H1 (cell line): Measurements from ENCODE around the gene MANSC1. TPM values are rescaled to one million over a fixed set of nuclear protein-coding genes. Genes with fewer than 3 reads are reported as not detected.

Source experiments
- CTCF ChIA-PET: fragments of 300-600 bp; sonication (Branson Sonifier 250); formaldehyde crosslinking; loops from one replicate; lab custom pipeline; 2021; ENCODE audit not compliant: partially characterized antibody; lab: Charles Lee
- POLR2A ChIA-PET: fragments of 300-600 bp; sonication (Branson Sonifier 250); formaldehyde crosslinking; loops from one replicate; lab custom pipeline; 2021; ENCODE audit warnings: inconsistent platforms; ENCODE audit not compliant: partially characterized antibody; lab: Charles Lee
- DNase-seq, 2 experiments: peaks; one replicate each; pipeline versions ENCODE4 v3.0.0 to v3.0.0-alpha.2; 2010 to 2022; ENCODE audit warnings: low spot score in 2 of 2, low read depth in 1 of 2, mixed read lengths in 1 of 2
- FAIRE-seq: peaks from 2 replicates; lab custom pipeline; 2011; peaks lifted over from hg19 to GRCh38; lab: Jason Lieb, UNC
- H2AFZ ChIP-seq: 2 replicates; pipeline ENCODE4 v1.8.1; 2012; ENCODE audit warnings: low read length, inconsistent platforms
- H2AK5ac ChIP-seq: 2 replicates; pipeline ENCODE4 v1.6.1; 2013; ENCODE audit warnings: low read depth, low read length
- H2BK120ac ChIP-seq: replicated peaks from 2 replicates; pipeline ENCODE3; 2013; ENCODE audit warnings: low read depth, low read length, inconsistent platforms
- H2BK12ac ChIP-seq: 2 replicates; pipeline ENCODE4 v1.6.1; 2013; ENCODE audit warnings: low read depth, low read length
- H2BK15ac ChIP-seq: 2 replicates; pipeline ENCODE4 v1.6.1; 2013; ENCODE audit warnings: low read length
- H2BK20ac ChIP-seq: 2 replicates; pipeline ENCODE4 v1.6.1; 2013; ENCODE audit warnings: low read length
- H2BK5ac ChIP-seq: 2 replicates; pipeline ENCODE4 v1.6.1; 2013; ENCODE audit warnings: low read depth, low read length
- H3K14ac ChIP-seq: 2 replicates; pipeline ENCODE4 v1.6.1; 2013; ENCODE audit warnings: inconsistent platforms; ENCODE audit not compliant: insufficient read length
- H3K18ac ChIP-seq: 2 replicates; pipeline ENCODE4 v1.6.1; 2013; ENCODE audit warnings: low read length; ENCODE audit errors: extremely low read depth
- H3K23ac ChIP-seq: 2 replicates; pipeline ENCODE4 v1.6.1; 2013; ENCODE audit warnings: inconsistent platforms; ENCODE audit not compliant: insufficient read length
- H3K23me2 ChIP-seq: 2 replicates; pipeline ENCODE4 v1.6.1; 2013; ENCODE audit warnings: low read depth, low read length
- H3K27ac ChIP-seq: 2 replicates; pipeline ENCODE4 v1.6.1; 2011; ENCODE audit warnings: low read depth, low read length, inconsistent platforms
- H3K27me3 ChIP-seq, 4 experiments: replicated peaks in 1 of 4; 1 replicate in 1 of 4; 2 replicates in 3 of 4; pipeline versions ENCODE4 v1.6.1 to v1.8.1; 2011 to 2013; ENCODE audit warnings: low read length in 3 of 4, mild to moderate bottlenecking in 3 of 4, inconsistent platforms in 2 of 4, mixed read lengths in 2 of 4, moderate library complexity in 1 of 4; ENCODE audit not compliant: control insufficient read depth in 3 of 4, insufficient read depth in 3 of 4; ENCODE audit errors: extremely low read depth in 1 of 4
- H3K36me3 ChIP-seq, 4 experiments: 2 replicates each; pipeline versions ENCODE4 v1.6.1 to v1.8.1; 2011 to 2013; ENCODE audit warnings: mild to moderate bottlenecking in 4 of 4, low read length in 3 of 4, moderate library complexity in 2 of 4, control low read depth in 1 of 4, inconsistent platforms in 1 of 4; ENCODE audit not compliant: insufficient read depth in 4 of 4, control insufficient read depth in 2 of 4
- H3K4ac ChIP-seq: replicated peaks from 2 replicates; pipeline ENCODE3; 2013; ENCODE audit warnings: low read length, low read depth, mixed read lengths, inconsistent platforms; ENCODE audit not compliant: insufficient read length
- H3K4me1 ChIP-seq, 4 experiments: replicated peaks in 1 of 4; 1 replicate in 1 of 4; 2 replicates in 3 of 4; pipeline versions ENCODE4 v1.6.1 to v1.8.1; 2011 to 2013; ENCODE audit warnings: low read length in 3 of 4, inconsistent platforms in 2 of 4, mixed read lengths in 1 of 4; ENCODE audit not compliant: insufficient read depth in 4 of 4, control insufficient read depth in 3 of 4
- H3K4me2 ChIP-seq, 2 experiments: 2 replicates each; pipeline versions ENCODE4 v1.6.1 to v1.8.1; 2011 to 2013; ENCODE audit warnings: low read depth in 2 of 2, low read length in 2 of 2, control low read depth in 1 of 2, inconsistent platforms in 1 of 2, mild to moderate bottlenecking in 1 of 2; ENCODE audit not compliant: insufficient read depth in 1 of 2
- H3K4me3 ChIP-seq, 4 experiments: fragments of 200-600, 300-600 bp in 1 of 4; sonication (generic), shearing (Covaris generic), sonication (Bioruptor Twin) in 1 of 4; 2 replicates each; pipeline versions ENCODE4 v1.5.1 to v1.8.1; 2011 to 2016; ENCODE audit warnings: low read length in 4 of 4, low read depth in 3 of 4, control low read depth in 2 of 4, inconsistent platforms in 2 of 4, mild to moderate bottlenecking in 2 of 4, mixed read lengths in 1 of 4, moderate library complexity in 1 of 4; ENCODE audit not compliant: insufficient read depth in 2 of 4; ENCODE audit errors: extremely low read depth in 1 of 4
- H3K56ac ChIP-seq: replicated peaks from 2 replicates; pipeline ENCODE3; 2013; ENCODE audit warnings: low read depth, mild to moderate bottlenecking, mixed read lengths, low read length, inconsistent platforms; ENCODE audit not compliant: insufficient read length
- H3K79me1 ChIP-seq: 2 replicates; pipeline ENCODE4 v1.6.1; 2013; ENCODE audit warnings: low read depth, low read length, control low read depth
- H3K79me2 ChIP-seq, 2 experiments: 2 replicates each; pipeline versions ENCODE4 v1.6.1 to v1.8.1; 2012 to 2013; ENCODE audit warnings: low read length in 2 of 2, mild to moderate bottlenecking in 2 of 2, inconsistent platforms in 1 of 2; ENCODE audit not compliant: insufficient read depth in 2 of 2, control insufficient read depth in 1 of 2
- H3K9ac ChIP-seq, 4 experiments: replicated peaks in 1 of 4; 1 replicate in 1 of 4; 2 replicates in 3 of 4; pipeline versions ENCODE4 v1.6.1 to v1.8.1; 2011 to 2013; ENCODE audit warnings: low read depth in 3 of 4, low read length in 3 of 4, control low read depth in 2 of 4, mild to moderate bottlenecking in 2 of 4, moderate library complexity in 2 of 4, inconsistent platforms in 1 of 4; ENCODE audit errors: extremely low read depth in 1 of 4
- H3K9me3 ChIP-seq, 2 experiments: 2 replicates each; pipeline versions ENCODE4 v1.6.1 to v1.8.1; 2012 to 2013; ENCODE audit warnings: mild to moderate bottlenecking in 2 of 2, moderate library complexity in 2 of 2, control low read depth in 1 of 2, inconsistent platforms in 1 of 2, low read depth in 1 of 2, low read length in 1 of 2, mixed read lengths in 1 of 2; ENCODE audit not compliant: insufficient read depth in 2 of 2
- H4K20me1 ChIP-seq, 2 experiments: replicated peaks in 1 of 2; 2 replicates each; pipeline versions ENCODE3 to v1.8.1; 2011 to 2013; ENCODE audit warnings: inconsistent platforms in 2 of 2, low read length in 2 of 2, mild to moderate bottlenecking in 1 of 2; ENCODE audit not compliant: insufficient read depth in 2 of 2, control insufficient read depth in 1 of 2
- H4K5ac ChIP-seq: 2 replicates; pipeline ENCODE4 v1.6.1; 2013; ENCODE audit warnings: low read length, low read depth, mixed read lengths, inconsistent platforms; ENCODE audit not compliant: insufficient read length
- H4K8ac ChIP-seq: 2 replicates; pipeline ENCODE4 v1.8.0; 2013; ENCODE audit warnings: mild to moderate bottlenecking, moderate library complexity, low read length, inconsistent platforms; ENCODE audit not compliant: insufficient read depth; ENCODE audit errors: extremely low read depth
- H4K91ac ChIP-seq: replicated peaks from 2 replicates; pipeline ENCODE3; 2013; ENCODE audit warnings: low read length, mixed read lengths, inconsistent platforms; ENCODE audit not compliant: insufficient read length
- ASH2L ChIP-seq: fragments of 200-600, 300-600 bp; sonication (generic); IDR thresholded peaks from one replicate; pipeline ENCODE4 v1.7.1; 2017; ENCODE audit warnings: low read length
- CBX5 ChIP-seq: fragments of 300-800, 300-1000 bp; sonication (generic); IDR thresholded peaks from 2 replicates; pipeline ENCODE4 v1.7.1; 2016; ENCODE audit warnings: antibody characterized with exemption, low read length, low read depth
- CHD2 ChIP-seq: IDR thresholded peaks from 2 replicates; pipeline ENCODE4 v1.6.1; 2012; ENCODE audit warnings: low read length, improper control_type of control experiment
- GTF2F1 ChIP-seq: IDR thresholded peaks from 2 replicates; pipeline ENCODE4 v1.6.1; 2012; ENCODE audit warnings: low read depth, low read length, improper control_type of control experiment, borderline replicate concordance
- JUND ChIP-seq: IDR thresholded peaks from 2 replicates; pipeline ENCODE4 v1.6.1; 2011; ENCODE audit warnings: mild to moderate bottlenecking, improper control_type of control experiment, low read length
- NANOG ChIP-seq: IDR thresholded peaks from 2 replicates; pipeline ENCODE4 v1.6.1; 2011; ENCODE audit warnings: low read length, low read depth, mild to moderate bottlenecking, inconsistent platforms; ENCODE audit not compliant: insufficient read depth, poor library complexity, severe bottlenecking
- RBBP5 ChIP-seq: IDR thresholded peaks from 2 replicates; pipeline ENCODE4 v1.7.1; 2012; ENCODE audit warnings: low read depth, mild to moderate bottlenecking, inconsistent platforms, low read length, moderate library complexity, borderline replicate concordance
- RXRA ChIP-seq: IDR thresholded peaks from 2 replicates; pipeline ENCODE4 v1.6.1; 2011; ENCODE audit warnings: low read depth, mild to moderate bottlenecking, low read length, moderate library complexity; ENCODE audit not compliant: insufficient read depth
- SP1 ChIP-seq: IDR thresholded peaks from 2 replicates; pipeline ENCODE4 v1.6.1; 2011; ENCODE audit warnings: low read depth, low read length
- SP2 ChIP-seq: IDR thresholded peaks from 2 replicates; pipeline ENCODE4 v1.6.1; 2012; ENCODE audit warnings: mild to moderate bottlenecking, low read length, inconsistent platforms
- TBP ChIP-seq: IDR thresholded peaks from 2 replicates; pipeline ENCODE4 v1.6.1; 2011; ENCODE audit warnings: low read depth, low read length, improper control_type of control experiment
- TCF12 ChIP-seq: IDR thresholded peaks from 2 replicates; pipeline ENCODE4 v1.6.1; 2011; ENCODE audit warnings: low read depth, mild to moderate bottlenecking, low read length
- USF2 ChIP-seq: IDR thresholded peaks from 2 replicates; pipeline ENCODE4 v1.6.1; 2011; ENCODE audit warnings: low read length, improper control_type of control experiment
- WGBS, 2 experiments: shearing (Covaris generic) in 1 of 2; methylation state at CpG; one replicate each; pipeline versions ENCODE4 v1.1.6 to v1.1.7; 2013 to 2015; ENCODE audit warnings: low lambda C conversion rate in 2 of 2, mixed read lengths in 2 of 2, inconsistent platforms in 1 of 2, low coverage in 1 of 2, missing lambda C conversion rate in 1 of 2; ENCODE audit not compliant: insufficient replicate concordance in 2 of 2, insufficient coverage in 1 of 2, insufficient read length in 1 of 2; ENCODE audit errors: extremely low coverage in 1 of 2, missing lambda C conversion rate in 1 of 2; 5-methylcytosine and 5-hydroxymethylcytosine counted together
- polyA plus RNA-seq, 7 experiments: library from polyadenylated mRNA; depleted of rRNA in 3 of 7; stranded (reverse) in 5 of 7; unstranded in 2 of 7; fragments of >200 nt in 5 of 7; fragments of 200-250 nt in 2 of 7; gene quantifications; 1 replicate in 5 of 7; 2 replicates in 1 of 7; 4 replicates in 1 of 7; pipeline versions ENCODE4 v1.2.1 to v1.2.3, GENCODE V29; 2011 to 2013; ENCODE audit warnings: missing spikeins in 2 of 7, mixed read lengths in 2 of 7
- total RNA-seq: library from RNA; stranded (reverse); fragmentation: NEBNext Ultra II Directional; extraction: Animal tissue kit (Norgen Biotek cat#: 25700); gene quantifications from 2 replicates; pipeline ENCODE4 v1.2.1, GENCODE V29; 2021

Gene MANSC1
- total and polyA plus RNA-seq, 2 of the 8 experiments (the other 6 are each of a cell fraction or from before 2014, with no cell fraction given) = 2.0 to 8.9 TPM

GRCh38 chr12:12338527-12339168, 11.4 kb downstream of the MANSC1 start:
- Histone ChIP-seq H3K14ac (no peak overlapping the region), H3K27ac (no peak overlapping the region), H4K91ac (no peak overlapping the region), H3K4me3 (no peak overlapping the region), H3K4ac (no peak overlapping the region), H2AK5ac (no peak overlapping the region), H4K20me1 (no peaks in the 10 kb centered on the region), H3K79me2 (no peaks in the 10 kb centered on the region), H2BK12ac (no peak overlapping the region), H3K4me2 (no peak overlapping the region), H3K9ac (no peak overlapping the region), H2BK20ac (no peak overlapping the region), H4K5ac (no peak overlapping the region), H3K23me2 (no peaks in the 10 kb centered on the region; the same call in 1 of the 2 replicates), H3K23ac (no peak overlapping the region), H3K79me1 (no peaks in the 10 kb centered on the region), H3K18ac (no peak overlapping the region), H2BK5ac (no peak overlapping the region), H3K36me3 (no peaks in the 10 kb centered on the region; a peak in 1 of 8 replicates), H4K8ac (no peak overlapping the region), H3K27me3 (no peaks in the 10 kb centered on the region), H3K56ac (no peak overlapping the region), H3K4me1 (no peaks in the 10 kb centered on the region), H2AFZ (no peak overlapping the region), H2BK120ac (no peak overlapping the region), H2BK15ac (no peak overlapping the region), H3K9me3 (no peaks in the 10 kb centered on the region)
- CTCF ChIA-PET = interaction anchor here (0.7 to 1.2 kb wide), 3 partner anchors 9 to 11 kb away, joined by 4 to 7 read pairs (median 4); partner anchors contain the start of gene MANSC1
- POLR2A ChIA-PET = interaction anchor here (0.6 to 1.3 kb wide), 3 partner anchors 12 to 386 kb away, joined by 3 to 4 read pairs (median 3); no protein-coding TSS in a partner anchor
- FAIRE-seq = no peak
- 90% methylated on average over 8 of the region's 8 CpGs; no CpG with 5 or more reads in 1 of the 2 experiments for WGBS, 2 experiments
- DNase-seq = no peak
- TF ChIP-seq CBX5 (no peak), RXRA (no peak), TBP (no peak), CHD2 (no peak), JUND (no peak), SP2 (no peak), TCF12 (no peak), RBBP5 (no peak), SP1 (no peak), ASH2L (no peak), NANOG (no peak), USF2 (no peak), GTF2F1 (no peak)
